ENCODE measurements around the gene MYH15. TPM values are rescaled to one million over a fixed set of nuclear protein-coding genes. Genes with fewer than 3 reads are reported as not detected.
A peak's percentile ranks its signal among the peaks of the same experiment; 100 is the strongest.

The MYH15 gene
- total RNA-seq, 1 donor from 2014 or later = 0.07 TPM

DNA sequence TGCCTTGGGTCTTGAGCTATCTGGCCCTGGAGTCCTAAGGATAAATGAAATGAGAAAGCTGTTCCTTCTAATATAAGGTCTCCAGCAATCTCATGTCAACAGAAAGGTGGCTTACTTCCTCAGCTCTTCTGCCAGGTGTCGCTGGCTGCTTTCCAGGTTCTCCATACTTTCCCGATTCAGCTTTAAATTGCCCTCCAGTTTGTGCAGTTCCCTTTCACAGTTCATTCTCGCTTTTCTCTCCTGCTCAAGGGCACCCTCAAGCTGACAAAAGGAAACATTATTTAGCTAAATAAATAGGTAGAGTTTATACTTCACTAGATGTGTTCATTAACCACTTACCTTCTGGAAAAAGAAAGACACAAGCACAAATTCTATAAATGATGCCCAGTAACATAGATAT lies 73.0 kb downstream of the MYH15 start:
- ATAC-seq = no peak
- intact Hi-C loops (cut with micrococcal nuclease) = no loop called here

DNA sequence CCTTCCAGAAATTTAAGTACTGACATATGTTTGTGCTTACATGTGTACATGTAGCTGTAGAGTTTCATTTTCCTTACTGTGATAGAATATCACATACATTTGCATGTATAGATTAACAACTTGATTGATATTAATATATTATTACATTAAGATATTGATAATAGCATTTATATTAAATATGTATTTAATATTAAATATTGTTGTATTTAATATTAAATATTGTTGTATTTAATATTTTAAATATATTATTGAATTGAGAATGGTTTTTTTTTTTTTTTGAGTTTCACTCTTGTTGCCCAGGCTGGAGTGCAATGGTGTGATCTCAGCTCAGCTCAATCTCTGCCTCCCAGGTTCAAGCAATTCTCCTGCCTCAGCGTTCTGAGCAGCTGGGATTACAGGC lies 76.5 kb downstream of the MYH15 start:
- no peak for ATAC-seq
- intact Hi-C loops (cut with micrococcal nuclease) = no loop called here
- DNase-seq = no peak

More for the DNA sequence above, 73.0 kb downstream of the MYH15 start:
- no peak for DNase-seq

DNA sequence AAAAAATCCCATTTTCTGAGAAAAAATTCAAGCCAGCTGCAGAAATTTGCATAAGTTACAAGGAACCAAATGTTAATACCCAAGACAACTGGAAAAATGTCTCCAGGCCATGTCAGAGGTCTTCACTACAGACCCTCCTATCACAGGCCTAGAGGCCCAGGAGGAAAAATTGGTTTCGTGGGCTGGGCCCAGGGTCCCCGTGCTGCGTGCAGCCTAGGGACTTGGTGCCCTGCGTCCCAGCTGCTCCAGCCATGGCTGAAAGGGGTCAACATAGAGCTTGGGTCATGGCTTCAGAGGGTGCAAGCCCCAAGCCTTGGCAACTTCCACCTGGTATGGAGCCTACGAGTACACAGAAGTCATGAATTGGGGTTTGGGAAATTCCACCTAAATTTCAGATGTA lies 78.0 kb downstream of the MYH15 start:
- DNase-seq = no peak
- ATAC-seq = no peak
- intact Hi-C loops (cut with micrococcal nuclease) = no loop called here

DNA sequence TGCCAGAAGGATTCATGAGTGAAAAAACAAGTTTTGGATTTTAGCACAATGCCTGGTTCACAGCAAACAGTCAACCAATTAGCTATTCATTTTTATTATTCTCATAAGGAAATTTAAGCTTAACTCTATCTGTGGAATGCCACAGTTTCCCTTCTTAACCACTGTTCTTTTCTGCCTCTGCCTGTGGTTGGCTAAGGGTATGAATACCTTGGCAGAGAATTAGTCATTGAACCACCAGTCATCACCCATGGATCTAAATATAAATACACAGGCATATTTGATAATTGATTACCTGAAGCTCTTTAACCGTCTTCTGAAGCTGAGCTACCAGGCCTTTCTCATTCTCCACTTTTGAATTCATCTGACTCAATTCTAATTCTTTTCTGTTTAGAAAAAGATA lies 79.9 kb downstream of the MYH15 start:
- no peak for DNase-seq
- intact Hi-C loops (cut with micrococcal nuclease) = no loop called here
- no peak for ATAC-seq

DNA sequence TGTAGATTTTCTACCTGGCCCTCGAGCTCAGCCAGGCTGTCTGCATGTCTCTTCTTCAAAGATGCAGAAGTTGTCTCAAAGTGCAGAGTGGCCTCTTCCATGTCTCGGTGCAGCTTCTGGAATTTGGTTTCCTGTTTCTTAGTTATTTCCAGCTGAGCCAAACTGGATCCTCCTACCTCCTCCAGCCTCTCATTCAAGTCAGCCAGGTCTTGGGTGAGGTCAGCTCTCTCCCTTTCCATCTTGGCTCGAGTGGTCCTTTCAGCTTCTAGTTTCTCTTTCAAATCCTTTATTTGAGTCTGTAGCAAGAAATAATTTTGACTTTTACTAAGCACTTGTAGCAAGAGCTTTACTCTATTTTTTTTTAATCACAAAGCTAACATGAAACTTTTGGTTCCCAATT lies 81.8 kb downstream of the MYH15 start:
- no peak for DNase-seq
- intact Hi-C loops (cut with micrococcal nuclease) = no loop called here
- ATAC-seq = peak; percentile 25

DNA sequence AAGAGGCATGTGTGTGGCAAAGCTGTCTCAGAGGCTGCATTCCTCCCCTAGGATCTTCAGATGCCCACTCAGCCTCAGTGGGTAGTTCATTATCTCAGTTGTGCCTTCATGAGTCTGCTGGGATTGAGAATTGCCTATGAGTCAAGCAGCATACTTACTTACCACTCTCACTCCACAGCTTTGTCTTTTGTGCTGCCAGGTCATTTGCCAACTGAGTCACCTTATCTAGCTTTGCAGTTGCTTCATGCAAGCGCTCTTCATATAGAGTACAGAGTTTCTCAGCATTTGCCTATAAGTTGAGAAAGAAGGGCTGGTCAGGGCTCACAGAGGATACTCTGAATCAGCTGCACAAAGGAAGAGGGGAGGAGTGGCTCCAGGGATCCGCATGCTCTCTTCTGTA lies 89.5 kb downstream of the MYH15 start:
- DNase-seq = no peak
- ATAC-seq = no peak
- intact Hi-C loops (cut with micrococcal nuclease) = no loop called here

DNA sequence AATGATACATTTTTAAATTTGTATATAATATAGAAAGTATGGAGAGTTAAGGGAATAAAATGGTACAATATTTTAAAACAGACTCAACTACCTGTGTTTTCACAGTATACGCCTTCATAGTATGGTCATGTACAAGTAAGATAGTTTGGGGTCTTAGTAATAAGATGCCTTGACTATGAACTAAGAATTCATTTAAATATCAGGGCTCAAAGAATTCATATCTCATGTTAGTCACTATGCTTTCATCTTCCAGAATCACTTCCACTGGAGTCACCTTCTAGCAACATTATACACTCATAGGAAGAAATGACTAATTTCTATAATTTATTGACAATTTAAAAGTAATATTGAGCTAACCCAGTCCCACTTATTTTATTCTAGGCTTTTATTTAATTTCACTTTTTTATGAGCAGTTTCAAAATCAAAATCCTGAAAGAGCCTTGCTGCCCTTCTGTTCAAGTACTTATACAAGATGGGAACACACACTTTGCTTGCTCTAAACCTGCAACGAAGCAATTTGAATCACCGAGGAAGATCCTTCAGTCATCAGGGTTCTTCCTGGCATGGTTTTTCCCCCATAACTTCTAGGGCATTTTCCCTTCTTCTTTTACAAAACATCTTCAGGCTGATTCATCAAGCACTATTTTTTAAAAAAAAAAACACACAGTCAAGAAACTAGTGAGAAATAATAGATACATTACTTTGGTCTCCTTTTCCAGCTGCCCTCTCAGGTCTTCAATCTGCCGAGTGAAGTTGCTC lies 94.1 kb downstream of the MYH15 start:
- ATAC-seq = no peak
- DNase-seq = no peak
- intact Hi-C loops (cut with micrococcal nuclease) = no loop called here

DNA sequence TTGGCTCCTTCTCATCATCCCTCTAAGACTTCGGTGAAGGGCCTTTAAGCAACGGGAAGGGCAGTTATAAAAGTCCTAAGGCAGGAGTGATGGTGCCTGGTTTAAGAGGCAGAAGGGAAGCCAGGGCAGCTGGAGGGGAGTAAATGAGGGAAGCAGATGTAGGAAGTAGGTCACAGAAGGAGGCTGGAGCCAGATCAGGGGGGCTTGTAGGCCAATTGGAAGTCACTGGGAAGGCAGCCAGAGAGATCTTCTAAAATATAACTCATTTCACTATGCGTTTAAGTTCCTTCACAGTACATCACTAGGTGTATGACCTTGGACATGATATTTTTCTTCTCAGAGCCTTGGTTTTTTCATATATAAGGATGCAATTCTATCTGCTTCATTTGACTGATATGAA lies 94.7 kb downstream of the MYH15 start:
- ATAC-seq = no peak
- intact Hi-C loops (cut with micrococcal nuclease) = no loop called here
- no peak for DNase-seq

DNA sequence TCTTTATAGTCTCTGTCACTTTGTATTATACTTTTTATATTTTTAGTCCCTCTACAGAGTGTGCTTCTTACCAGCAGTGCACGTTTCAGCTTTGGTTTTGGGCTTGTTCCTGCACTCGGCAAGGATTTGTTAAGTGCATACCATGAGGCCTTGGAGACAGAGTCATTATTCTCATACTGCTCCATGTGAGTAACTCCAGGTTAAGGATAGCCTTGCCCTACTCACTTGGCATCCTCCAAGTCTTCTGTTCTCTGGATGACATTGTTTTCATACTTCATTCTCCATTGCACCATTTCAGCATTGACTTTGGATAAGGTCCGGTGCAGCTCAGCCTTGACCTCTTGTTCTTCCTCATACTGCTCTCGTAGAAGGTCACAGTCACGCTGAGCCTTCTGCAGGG lies 96.4 kb downstream of the MYH15 start:
- no peak for DNase-seq
- ATAC-seq = no peak
- intact Hi-C loops (cut with micrococcal nuclease) = no loop called here

DNA sequence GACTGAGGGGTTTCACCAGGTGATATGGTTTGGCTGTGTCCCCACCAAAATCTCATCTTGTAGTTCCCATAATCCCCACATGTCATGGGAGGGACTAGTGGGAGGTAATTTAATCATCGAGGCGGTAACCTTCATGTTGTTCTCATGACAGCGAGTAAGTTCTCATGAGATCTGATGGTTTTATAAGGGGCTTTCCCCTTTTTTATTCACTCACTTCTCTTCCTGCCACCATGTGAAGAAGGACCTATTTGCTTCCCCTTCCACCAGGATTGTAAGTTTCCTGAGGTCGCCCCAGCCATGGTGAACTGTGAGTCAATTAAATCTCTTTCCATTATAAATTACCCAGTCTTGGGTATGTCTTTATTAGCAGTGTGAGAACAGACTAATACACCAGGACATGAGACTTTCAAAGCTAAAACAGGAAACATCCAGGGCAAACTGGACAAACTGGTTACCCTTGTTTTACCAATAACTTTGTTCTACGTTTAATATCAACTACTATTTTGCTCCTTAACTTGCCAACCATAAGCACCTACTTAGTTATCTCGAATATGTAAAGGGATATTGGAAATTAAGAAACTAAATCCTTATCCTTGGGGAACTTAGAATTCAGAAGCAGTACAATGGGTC lies 98.2 kb downstream of the MYH15 start:
- DNase-seq (no peak), ATAC-seq (no peak)
- intact Hi-C loops (cut with micrococcal nuclease) = no loop called here

DNA sequence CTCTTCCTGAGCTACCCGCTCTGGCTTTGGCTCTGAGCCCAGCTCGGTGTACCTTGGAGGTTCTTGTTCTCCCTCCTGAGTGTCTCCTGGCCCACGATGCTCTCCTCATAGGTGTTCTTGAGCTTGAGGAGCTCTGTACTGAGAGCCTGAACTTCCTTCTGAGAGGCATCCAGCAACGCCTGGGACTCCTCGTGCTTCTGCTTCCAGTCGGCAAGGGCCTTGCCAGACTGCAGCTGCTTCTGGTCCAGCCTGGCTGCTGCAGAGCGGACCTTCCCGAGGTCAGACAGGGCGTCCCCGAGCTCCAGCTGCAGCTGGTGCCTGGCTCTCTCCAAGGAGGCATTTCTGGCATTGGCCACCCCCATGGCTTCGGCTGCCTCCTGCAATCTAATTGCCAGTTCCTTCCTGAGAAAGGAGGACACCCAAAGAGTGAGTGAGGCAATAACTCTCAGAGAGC lies 99.8 kb downstream of the MYH15 start:
- peak; percentile 69 for ATAC-seq
- intact Hi-C loops (cut with micrococcal nuclease) = no loop called here
- DNase-seq = peak; percentile 53

DNA sequence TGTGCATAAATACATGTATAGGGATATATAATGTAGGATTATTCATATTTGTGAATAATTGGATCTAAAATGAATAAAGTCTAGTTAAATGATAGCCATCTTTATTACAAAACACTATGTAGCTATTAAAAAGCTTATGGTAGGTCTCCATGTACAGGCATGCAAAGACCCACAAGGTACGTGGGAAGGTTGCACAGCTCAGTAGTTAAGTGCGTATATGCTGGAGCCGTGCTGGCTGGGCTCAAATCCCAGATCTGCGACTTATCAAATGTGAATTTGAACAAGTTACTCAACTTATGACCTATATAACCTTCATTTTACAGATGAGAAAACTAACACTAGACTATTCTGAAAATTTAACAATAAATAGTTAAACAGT lies 100.6 kb downstream of the MYH15 start:
- no peak for DNase-seq
- intact Hi-C loops (cut with micrococcal nuclease) = no loop called here
- ATAC-seq = no peak

DNA sequence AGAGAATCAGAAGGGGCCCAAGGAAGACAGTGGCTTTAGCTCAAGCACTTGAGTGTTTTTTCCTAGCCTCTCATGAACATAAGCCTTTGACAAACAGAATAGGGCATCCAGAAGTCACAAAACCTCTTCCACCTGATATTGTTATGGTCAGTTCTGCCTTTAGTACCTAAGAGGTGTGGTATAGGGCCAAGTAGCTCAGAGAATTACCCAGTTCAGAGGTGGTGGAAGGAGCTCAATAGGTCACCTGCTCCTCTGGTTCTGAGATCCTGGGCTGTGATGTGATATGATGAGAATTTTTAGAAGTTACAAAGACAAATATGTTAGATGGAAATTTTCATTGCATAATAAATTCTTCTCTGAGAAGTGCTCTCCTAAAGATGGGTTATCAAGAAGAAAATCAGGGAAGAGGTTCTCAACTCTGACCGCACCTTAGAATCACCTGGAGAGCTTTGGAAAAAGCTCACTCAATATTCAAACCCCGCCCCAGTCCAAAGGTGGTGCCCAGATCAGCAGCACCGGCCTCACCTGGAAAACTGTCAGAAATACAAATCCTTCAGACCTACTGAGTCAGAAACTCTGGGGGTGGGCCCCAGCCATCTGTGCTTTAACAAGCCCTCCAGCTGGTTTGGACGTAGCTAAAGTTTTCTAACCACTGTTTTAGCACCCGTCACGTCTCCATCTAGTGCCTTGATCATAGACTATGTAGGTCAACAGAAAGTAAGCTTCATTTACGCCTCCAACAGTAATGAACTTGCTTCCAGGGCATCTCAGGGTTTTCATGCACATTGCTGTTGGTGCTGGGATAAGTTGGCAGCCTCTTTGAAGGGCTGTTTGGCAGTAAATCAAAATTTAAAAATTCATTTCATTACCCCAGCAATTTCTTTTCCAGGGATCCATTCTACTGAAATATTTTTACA lies 101.3 kb downstream of the MYH15 start:
- no peak for ATAC-seq

DNA sequence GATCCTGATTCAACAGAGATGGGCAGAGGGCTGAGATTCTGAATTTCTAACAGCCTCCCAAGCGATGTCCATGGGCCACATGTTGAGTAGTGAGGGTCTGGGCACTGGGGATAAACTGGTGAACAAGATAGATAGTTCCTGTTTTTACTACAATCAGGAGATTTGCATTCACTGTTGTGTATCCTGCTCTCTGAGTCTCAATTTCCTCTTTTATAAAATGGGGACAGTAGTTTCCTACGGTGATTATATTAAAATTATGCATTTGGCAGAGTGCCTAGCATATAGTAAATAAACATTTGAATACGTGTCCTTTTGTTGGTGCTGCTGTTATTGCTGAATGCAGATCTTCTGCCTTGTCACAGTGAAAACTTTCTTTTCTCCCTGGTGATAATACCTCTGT lies 102.5 kb downstream of the MYH15 start:
- ATAC-seq = no peak
- intact Hi-C loops (cut with micrococcal nuclease) = no loop called here
- DNase-seq = no peak

More for the DNA sequence above, 101.3 kb downstream of the MYH15 start:
- no peak for DNase-seq
- intact Hi-C loops (cut with micrococcal nuclease) = no loop called here

DNA sequence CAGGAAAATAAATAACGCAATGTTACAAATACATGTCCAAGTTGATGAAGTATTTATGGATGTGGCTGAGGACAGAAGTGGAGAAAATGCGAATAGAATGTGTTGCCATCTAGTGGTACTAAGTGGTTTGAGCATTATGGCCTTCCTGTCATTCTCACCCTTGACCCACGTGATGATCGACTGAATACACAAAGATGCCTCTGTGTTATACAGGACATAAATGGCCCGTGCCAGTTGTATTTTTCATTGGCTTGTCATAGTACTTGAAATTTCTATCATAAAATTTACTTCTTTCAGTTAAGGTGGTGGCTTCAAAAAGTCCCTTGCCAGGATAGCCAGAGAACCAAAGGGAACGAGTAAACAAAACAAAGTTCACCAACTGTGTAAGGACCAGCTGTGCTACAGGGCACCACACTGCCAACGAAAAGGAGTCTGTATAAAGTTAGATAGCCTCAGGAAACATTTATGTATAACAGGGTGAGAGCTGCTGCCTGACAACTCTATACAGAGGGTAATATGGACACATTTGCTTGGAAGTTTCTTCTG lies 103.7 kb downstream of the MYH15 start:
- intact Hi-C loops (cut with micrococcal nuclease) = no loop called here
- DNase-seq (no peak), ATAC-seq (peak; percentile 66)

DNA sequence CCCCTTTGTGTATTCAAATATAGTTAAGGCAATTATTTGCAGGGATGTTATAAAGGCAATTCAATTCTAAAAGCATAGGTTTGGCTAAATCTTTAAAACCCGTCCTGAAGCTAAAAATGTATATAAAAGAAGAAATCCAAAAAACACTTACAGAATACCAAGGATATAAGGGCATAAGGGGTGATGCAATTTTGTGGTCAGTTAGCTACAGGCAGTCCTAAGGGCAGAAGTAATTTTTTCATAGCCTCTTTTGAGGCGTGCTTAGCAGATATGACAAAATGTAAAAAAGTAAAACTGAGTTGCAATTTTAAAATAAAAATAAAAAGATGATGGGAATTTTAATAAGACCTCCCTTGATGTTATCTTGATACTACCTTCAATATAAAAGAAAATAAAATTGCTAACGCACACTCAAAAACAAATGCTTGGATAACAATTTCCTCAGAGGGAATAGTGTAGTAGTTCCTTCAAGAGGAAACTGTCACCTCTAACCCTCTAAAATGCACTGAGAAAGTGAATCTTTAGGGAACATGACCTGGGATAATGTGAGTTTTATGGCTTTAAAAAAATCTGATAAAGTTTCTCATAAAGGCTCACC lies 104.2 kb downstream of the MYH15 start:
- no peak for DNase-seq
- ATAC-seq = no peak
- intact Hi-C loops (cut with micrococcal nuclease) = no loop called here

DNA sequence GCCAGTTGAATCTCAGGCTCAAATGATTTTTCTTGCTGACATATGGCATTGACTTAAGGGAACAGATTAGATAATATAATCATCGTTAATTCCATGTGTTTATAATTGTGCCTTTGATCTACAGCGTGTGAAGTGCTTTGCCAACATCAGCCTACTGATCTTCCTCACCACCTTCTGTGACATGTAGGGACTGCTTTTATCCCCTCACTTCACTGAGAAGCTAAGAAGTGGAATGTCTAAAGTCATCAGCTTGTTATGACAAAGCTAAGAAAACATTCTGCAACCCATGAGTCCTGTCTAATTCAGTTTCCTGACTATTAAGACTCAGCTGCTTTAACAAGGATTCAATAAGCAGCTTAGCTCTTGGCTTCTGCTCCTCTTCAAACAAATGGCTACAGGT lies 106.0 kb downstream of the MYH15 start:
- intact Hi-C loops (cut with micrococcal nuclease) = no loop called here
- ATAC-seq (no peak), DNase-seq (no peak)

DNA sequence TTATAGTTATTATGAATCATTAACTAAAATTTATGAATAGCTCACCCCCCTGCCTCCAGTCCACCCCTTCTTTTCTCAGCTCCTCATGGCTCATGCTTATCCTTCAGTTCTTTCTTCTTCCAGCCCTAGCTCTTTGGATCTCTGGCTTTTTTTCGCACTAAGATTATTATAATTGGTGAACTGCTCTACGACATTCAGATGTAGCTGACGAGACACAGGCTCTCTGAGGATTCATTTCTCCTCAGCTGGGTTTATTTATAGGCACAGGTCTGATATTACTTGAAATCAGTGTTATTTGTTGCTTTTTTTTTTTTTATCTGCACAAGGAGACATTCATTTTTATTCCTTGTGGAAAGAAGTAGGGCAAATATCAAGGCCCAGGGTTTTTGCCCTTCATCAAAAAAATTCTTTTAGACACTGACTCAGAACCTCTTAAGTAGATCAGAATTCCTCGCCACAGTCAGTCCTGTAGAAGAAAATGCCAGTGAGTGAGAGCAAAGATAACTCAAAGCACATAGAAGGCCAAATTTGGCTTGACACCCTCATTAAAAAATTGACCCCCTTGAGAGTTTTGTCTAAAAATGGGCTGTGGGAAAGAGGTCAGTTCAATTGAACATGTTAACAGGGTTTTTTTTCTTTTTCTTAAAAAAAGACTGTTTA lies 106.6 kb downstream of the MYH15 start:
- intact Hi-C loops (cut with micrococcal nuclease) = no loop called here
- no peak for ATAC-seq
- no peak for DNase-seq

DNA sequence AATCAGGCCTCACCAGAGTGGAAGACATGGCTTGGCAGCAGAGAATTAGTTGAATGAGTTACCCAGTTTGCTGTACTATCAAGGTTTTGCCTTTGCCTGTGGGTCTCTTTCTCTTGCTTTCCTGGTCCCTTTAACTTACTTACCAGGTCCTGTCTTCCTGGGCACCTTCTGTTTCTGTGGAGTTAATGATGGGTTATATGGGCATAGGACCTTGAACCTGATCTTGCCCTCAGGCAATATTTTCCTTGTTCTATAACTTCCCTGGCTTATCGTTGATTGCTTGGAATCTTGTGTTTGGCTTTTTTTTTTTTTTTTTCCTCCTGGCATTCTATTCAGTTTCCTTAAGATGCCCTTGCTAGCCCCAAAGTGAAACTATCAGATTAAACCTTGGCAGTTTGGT lies 107.2 kb downstream of the MYH15 start:
- DNase-seq = no peak
- no peak for ATAC-seq
- intact Hi-C loops (cut with micrococcal nuclease) = no loop called here

All from left ventricle myocardium superior (tissue), 1 donor.